GM21825 (cell line): ENCODE measurements around the gene RAD23B.

ENCODE experiments used
- ATAC-seq: cut with Tn5 transposase; IDR thresholded peaks from one replicate; pipeline ENCODE4 v1.9.1; 2021; ENCODE audit warnings: mild to moderate bottlenecking, moderate library complexity; ENCODE audit not compliant: unreplicated experiment

Gene RAD23B

GRCh38 chr9:107373809-107374208, 90.7 kb downstream of the RAD23B start:
- no peak for ATAC-seq

- ATAC-seq, result no peak
Measured at GRCh38 chr9:107375001-107375400, 91.9 kb downstream of the RAD23B start.

- ATAC-seq, result no peak
Measured at GRCh38 chr9:107375651-107376369, 92.7 kb downstream of the RAD23B start.

GRCh38 chr9:107378006-107378405, 94.9 kb downstream of the RAD23B start:
- no peak for ATAC-seq
